Measurements from ENCODE around the gene MYL7.
"Not testable (repeated sequence)": the region's sequence is repeated elsewhere in the genome, so short reads cannot be mapped to it uniquely, and the experiment has no call there.

The MYL7 gene

GRCh38 chr7:44172352-44172751, 31.2 kb upstream of the MYL7 start:
- TF ChIP-seq CTCF (IDR thresholded peaks at IDR 0.05; ENCODE audit: low read depth, low read length, missing control alignments): no peak
- H3K4me3 ChIP-seq (ENCODE audit: low read depth, low read length): no peak overlapping the region
- no peak for DNase-seq (ENCODE audit: low read depth)
- in situ Hi-C loops (cut with HindIII; ENCODE audit: low sequenced_read_pairs): no loop called here

GRCh38 chr7:44171901-44172300, 30.8 kb upstream of the MYL7 start:
- in situ Hi-C loops (cut with HindIII; ENCODE audit: low sequenced_read_pairs); H3K4me3 ChIP-seq (ENCODE audit: low read depth, low read length); DNase-seq (ENCODE audit: low read depth): not testable (repeated sequence)

- no peak overlapping the region for H3K4me3 ChIP-seq (ENCODE audit: low read depth, low read length)
- in situ Hi-C loops (cut with HindIII; ENCODE audit: low sequenced_read_pairs): no loop called here
- TF ChIP-seq CTCF (IDR thresholded peaks at IDR 0.05; ENCODE audit: low read depth, low read length, missing control alignments): no peak
- no peak for DNase-seq (ENCODE audit: low read depth)
These were observed 26.8 kb upstream of the MYL7 start for GRCh38 chr7:44167920-44168319.

GRCh38 chr7:44163591-44163990, 22.5 kb upstream of the MYL7 start:
- DNase-seq (ENCODE audit: low read depth): peak; percentile 81
- TF ChIP-seq CTCF (IDR thresholded peaks at IDR 0.05; ENCODE audit: low read depth, low read length, missing control alignments): no peak
- no peak overlapping the region for H3K4me3 ChIP-seq (ENCODE audit: low read depth, low read length)
- in situ Hi-C loops (cut with HindIII; ENCODE audit: low sequenced_read_pairs): no loop called here

- in situ Hi-C loops (cut with HindIII; ENCODE audit: low sequenced_read_pairs): no loop called here
These were observed 21.8 kb upstream of the MYL7 start for GRCh38 chr7:44162785-44163395.

GRCh38 chr7:44162179-44162578, 21.0 kb upstream of the MYL7 start:
- in situ Hi-C loops (cut with HindIII; ENCODE audit: low sequenced_read_pairs): no loop called here
- TF ChIP-seq CTCF (IDR thresholded peaks at IDR 0.05; ENCODE audit: low read depth, low read length, missing control alignments): no peak
- no peak overlapping the region for H3K4me3 ChIP-seq (ENCODE audit: low read depth, low read length)
- no peak for DNase-seq (ENCODE audit: low read depth)

More at GRCh38 chr7:44162785-44163395, 21.8 kb upstream of the MYL7 start:
- H3K4me3 ChIP-seq (ENCODE audit: low read depth, low read length): no peak overlapping the region
- TF ChIP-seq CTCF (IDR thresholded peaks at IDR 0.05; ENCODE audit: low read depth, low read length, missing control alignments): no peak
- DNase-seq (ENCODE audit: low read depth): no peak

- TF ChIP-seq CTCF (IDR thresholded peaks at IDR 0.05; ENCODE audit: low read depth, low read length, missing control alignments): no peak
- no peak overlapping the region for H3K4me3 ChIP-seq (ENCODE audit: low read depth, low read length)
- in situ Hi-C loops (cut with HindIII; ENCODE audit: low sequenced_read_pairs): no loop called here
- no peak for DNase-seq (ENCODE audit: low read depth)
These were observed 20.2 kb upstream of the MYL7 start for GRCh38 chr7:44161371-44161770.

Data from astrocyte of the cerebellum (primary cell).